H1 (cell line): ENCODE data around the gene KIFBP. TPM values are rescaled to one million over a fixed set of nuclear protein-coding genes. Genes with fewer than 3 reads are reported as not detected.

Experiments used
- CTCF ChIA-PET: fragments of 300-600 bp; sonication (Branson Sonifier 250); formaldehyde crosslinking; loops from one replicate; lab custom pipeline; 2021; ENCODE audit not compliant: partially characterized antibody; lab: Charles Lee
- POLR2A ChIA-PET: fragments of 300-600 bp; sonication (Branson Sonifier 250); formaldehyde crosslinking; loops from one replicate; lab custom pipeline; 2021; ENCODE audit warnings: inconsistent platforms; ENCODE audit not compliant: partially characterized antibody; lab: Charles Lee
- DNase-seq, 2 experiments: peaks; one replicate each; pipeline versions ENCODE4 v3.0.0 to v3.0.0-alpha.2; 2010 to 2022; ENCODE audit warnings: low spot score in 2 of 2, low read depth in 1 of 2, mixed read lengths in 1 of 2
- FAIRE-seq: peaks from 2 replicates; lab custom pipeline; 2011; peaks lifted over from hg19 to GRCh38; lab: Jason Lieb, UNC
- H2AFZ ChIP-seq: 2 replicates; pipeline ENCODE4 v1.8.1; 2012; ENCODE audit warnings: low read length, inconsistent platforms
- H2AK5ac ChIP-seq: 2 replicates; pipeline ENCODE4 v1.6.1; 2013; ENCODE audit warnings: low read depth, low read length
- H2BK120ac ChIP-seq: replicated peaks from 2 replicates; pipeline ENCODE3; 2013; ENCODE audit warnings: low read depth, low read length, inconsistent platforms
- H2BK12ac ChIP-seq: 2 replicates; pipeline ENCODE4 v1.6.1; 2013; ENCODE audit warnings: low read depth, low read length
- H2BK15ac ChIP-seq: 2 replicates; pipeline ENCODE4 v1.6.1; 2013; ENCODE audit warnings: low read length
- H2BK20ac ChIP-seq: 2 replicates; pipeline ENCODE4 v1.6.1; 2013; ENCODE audit warnings: low read length
- H2BK5ac ChIP-seq: 2 replicates; pipeline ENCODE4 v1.6.1; 2013; ENCODE audit warnings: low read depth, low read length
- H3K14ac ChIP-seq: 2 replicates; pipeline ENCODE4 v1.6.1; 2013; ENCODE audit warnings: inconsistent platforms; ENCODE audit not compliant: insufficient read length
- H3K18ac ChIP-seq: 2 replicates; pipeline ENCODE4 v1.6.1; 2013; ENCODE audit warnings: low read length; ENCODE audit errors: extremely low read depth
- H3K23ac ChIP-seq: 2 replicates; pipeline ENCODE4 v1.6.1; 2013; ENCODE audit warnings: inconsistent platforms; ENCODE audit not compliant: insufficient read length
- H3K23me2 ChIP-seq: 2 replicates; pipeline ENCODE4 v1.6.1; 2013; ENCODE audit warnings: low read depth, low read length
- H3K27ac ChIP-seq: 2 replicates; pipeline ENCODE4 v1.6.1; 2011; ENCODE audit warnings: low read depth, low read length, inconsistent platforms
- H3K27me3 ChIP-seq, 4 experiments: replicated peaks in 1 of 4; 1 replicate in 1 of 4; 2 replicates in 3 of 4; pipeline versions ENCODE4 v1.6.1 to v1.8.1; 2011 to 2013; ENCODE audit warnings: low read length in 3 of 4, mild to moderate bottlenecking in 3 of 4, inconsistent platforms in 2 of 4, mixed read lengths in 2 of 4, moderate library complexity in 1 of 4; ENCODE audit not compliant: control insufficient read depth in 3 of 4, insufficient read depth in 3 of 4; ENCODE audit errors: extremely low read depth in 1 of 4
- H3K36me3 ChIP-seq, 4 experiments: 2 replicates each; pipeline versions ENCODE4 v1.6.1 to v1.8.1; 2011 to 2013; ENCODE audit warnings: mild to moderate bottlenecking in 4 of 4, low read length in 3 of 4, moderate library complexity in 2 of 4, control low read depth in 1 of 4, inconsistent platforms in 1 of 4; ENCODE audit not compliant: insufficient read depth in 4 of 4, control insufficient read depth in 2 of 4
- H3K4ac ChIP-seq: replicated peaks from 2 replicates; pipeline ENCODE3; 2013; ENCODE audit warnings: low read length, low read depth, mixed read lengths, inconsistent platforms; ENCODE audit not compliant: insufficient read length
- H3K4me1 ChIP-seq, 4 experiments: replicated peaks in 1 of 4; 1 replicate in 1 of 4; 2 replicates in 3 of 4; pipeline versions ENCODE4 v1.6.1 to v1.8.1; 2011 to 2013; ENCODE audit warnings: low read length in 3 of 4, inconsistent platforms in 2 of 4, mixed read lengths in 1 of 4; ENCODE audit not compliant: insufficient read depth in 4 of 4, control insufficient read depth in 3 of 4
- H3K4me2 ChIP-seq, 2 experiments: 2 replicates each; pipeline versions ENCODE4 v1.6.1 to v1.8.1; 2011 to 2013; ENCODE audit warnings: low read depth in 2 of 2, low read length in 2 of 2, control low read depth in 1 of 2, inconsistent platforms in 1 of 2, mild to moderate bottlenecking in 1 of 2; ENCODE audit not compliant: insufficient read depth in 1 of 2
- H3K4me3 ChIP-seq, 4 experiments: fragments of 200-600, 300-600 bp in 1 of 4; sonication (generic), shearing (Covaris generic), sonication (Bioruptor Twin) in 1 of 4; 2 replicates each; pipeline versions ENCODE4 v1.5.1 to v1.8.1; 2011 to 2016; ENCODE audit warnings: low read length in 4 of 4, low read depth in 3 of 4, control low read depth in 2 of 4, inconsistent platforms in 2 of 4, mild to moderate bottlenecking in 2 of 4, mixed read lengths in 1 of 4, moderate library complexity in 1 of 4; ENCODE audit not compliant: insufficient read depth in 2 of 4; ENCODE audit errors: extremely low read depth in 1 of 4
- H3K56ac ChIP-seq: replicated peaks from 2 replicates; pipeline ENCODE3; 2013; ENCODE audit warnings: low read depth, mild to moderate bottlenecking, mixed read lengths, low read length, inconsistent platforms; ENCODE audit not compliant: insufficient read length
- H3K79me1 ChIP-seq: 2 replicates; pipeline ENCODE4 v1.6.1; 2013; ENCODE audit warnings: low read depth, low read length, control low read depth
- H3K79me2 ChIP-seq, 2 experiments: 2 replicates each; pipeline versions ENCODE4 v1.6.1 to v1.8.1; 2012 to 2013; ENCODE audit warnings: low read length in 2 of 2, mild to moderate bottlenecking in 2 of 2, inconsistent platforms in 1 of 2; ENCODE audit not compliant: insufficient read depth in 2 of 2, control insufficient read depth in 1 of 2
- H3K9ac ChIP-seq, 4 experiments: replicated peaks in 1 of 4; 1 replicate in 1 of 4; 2 replicates in 3 of 4; pipeline versions ENCODE4 v1.6.1 to v1.8.1; 2011 to 2013; ENCODE audit warnings: low read depth in 3 of 4, low read length in 3 of 4, control low read depth in 2 of 4, mild to moderate bottlenecking in 2 of 4, moderate library complexity in 2 of 4, inconsistent platforms in 1 of 4; ENCODE audit errors: extremely low read depth in 1 of 4
- H3K9me3 ChIP-seq, 2 experiments: 2 replicates each; pipeline versions ENCODE4 v1.6.1 to v1.8.1; 2012 to 2013; ENCODE audit warnings: mild to moderate bottlenecking in 2 of 2, moderate library complexity in 2 of 2, control low read depth in 1 of 2, inconsistent platforms in 1 of 2, low read depth in 1 of 2, low read length in 1 of 2, mixed read lengths in 1 of 2; ENCODE audit not compliant: insufficient read depth in 2 of 2
- H4K20me1 ChIP-seq, 2 experiments: replicated peaks in 1 of 2; 2 replicates each; pipeline versions ENCODE3 to v1.8.1; 2011 to 2013; ENCODE audit warnings: inconsistent platforms in 2 of 2, low read length in 2 of 2, mild to moderate bottlenecking in 1 of 2; ENCODE audit not compliant: insufficient read depth in 2 of 2, control insufficient read depth in 1 of 2
- H4K5ac ChIP-seq: 2 replicates; pipeline ENCODE4 v1.6.1; 2013; ENCODE audit warnings: low read length, low read depth, mixed read lengths, inconsistent platforms; ENCODE audit not compliant: insufficient read length
- H4K8ac ChIP-seq: 2 replicates; pipeline ENCODE4 v1.8.0; 2013; ENCODE audit warnings: mild to moderate bottlenecking, moderate library complexity, low read length, inconsistent platforms; ENCODE audit not compliant: insufficient read depth; ENCODE audit errors: extremely low read depth
- H4K91ac ChIP-seq: replicated peaks from 2 replicates; pipeline ENCODE3; 2013; ENCODE audit warnings: low read length, mixed read lengths, inconsistent platforms; ENCODE audit not compliant: insufficient read length
- ATF3 ChIP-seq: IDR thresholded peaks from 2 replicates; pipeline ENCODE4 v1.6.1; 2011; ENCODE audit warnings: low read depth, mild to moderate bottlenecking, low read length; ENCODE audit not compliant: insufficient read depth
- CBX8 ChIP-seq: fragments of 300-800, 300-1000 bp; sonication (generic); IDR thresholded peaks from 2 replicates; pipeline ENCODE4 v1.7.1; 2016; ENCODE audit warnings: low read depth, low read length, borderline replicate concordance
- CHD2 ChIP-seq: IDR thresholded peaks from 2 replicates; pipeline ENCODE4 v1.6.1; 2012; ENCODE audit warnings: low read length, improper control_type of control experiment
- EZH2 ChIP-seq: fragments of 200-600 bp; sonication (generic); IDR thresholded peaks from 2 replicates; pipeline ENCODE4 v1.7.1; 2012; ENCODE audit warnings: low read depth, mild to moderate bottlenecking, moderate library complexity, low read length, inconsistent platforms; ENCODE audit not compliant: severe bottlenecking
- HDAC2 ChIP-seq, 2 experiments: fragments of 300-600 bp in 1 of 2; sonication (generic) in 1 of 2; IDR thresholded peaks; 2 replicates each; pipeline ENCODE4 v1.6.1; 2011 to 2012; ENCODE audit warnings: low read depth in 2 of 2, low read length in 2 of 2, mild to moderate bottlenecking in 2 of 2, moderate library complexity in 2 of 2, borderline replicate concordance in 1 of 2, inconsistent platforms in 1 of 2
- KDM5A ChIP-seq: fragments of 200-600 bp; IDR thresholded peaks from 2 replicates; pipeline ENCODE4 v1.7.1; 2012; ENCODE audit warnings: mild to moderate bottlenecking, low read length, inconsistent platforms, mixed read lengths
- PHF8 ChIP-seq: fragments of 200-600 bp; sonication (generic); conservative IDR thresholded peaks from 2 replicates; pipeline ENCODE4 v1.7.1; 2012; ENCODE audit warnings: low read depth, mild to moderate bottlenecking, inconsistent platforms, low read length, moderate library complexity
- RBBP5 ChIP-seq: IDR thresholded peaks from 2 replicates; pipeline ENCODE4 v1.7.1; 2012; ENCODE audit warnings: low read depth, mild to moderate bottlenecking, inconsistent platforms, low read length, moderate library complexity, borderline replicate concordance
- RNF2 ChIP-seq: fragments of 200-900, 300-1000 bp; sonication (generic); IDR thresholded peaks from 2 replicates; pipeline ENCODE4 v1.7.1; 2016; ENCODE audit warnings: borderline replicate concordance, low read depth, mild to moderate bottlenecking, antibody characterized with exemption, low read length; ENCODE audit not compliant: poor library complexity, severe bottlenecking; ENCODE audit errors: missing control alignments
- SIN3A ChIP-seq, 2 experiments: IDR thresholded peaks in 1 of 2; conservative IDR thresholded peaks in 1 of 2; 2 replicates each; pipeline ENCODE4 v1.6.1; 2011 to 2012; ENCODE audit warnings: low read length in 2 of 2, improper control_type of control experiment in 1 of 2, low read depth in 1 of 2, mild to moderate bottlenecking in 1 of 2
- SRF ChIP-seq: IDR thresholded peaks from 2 replicates; pipeline ENCODE4 v1.6.1; 2011; ENCODE audit warnings: mild to moderate bottlenecking, low read depth, low read length, moderate library complexity
- TAF7 ChIP-seq: optimal IDR thresholded peaks from 2 replicates; pipeline ENCODE3; 2011; ENCODE audit warnings: low read depth, mild to moderate bottlenecking, inconsistent platforms, low read length, moderate library complexity, borderline replicate concordance
- WGBS, 2 experiments: shearing (Covaris generic) in 1 of 2; methylation state at CpG; one replicate each; pipeline versions ENCODE4 v1.1.6 to v1.1.7; 2013 to 2015; ENCODE audit warnings: low lambda C conversion rate in 2 of 2, mixed read lengths in 2 of 2, inconsistent platforms in 1 of 2, low coverage in 1 of 2, missing lambda C conversion rate in 1 of 2; ENCODE audit not compliant: insufficient replicate concordance in 2 of 2, insufficient coverage in 1 of 2, insufficient read length in 1 of 2; ENCODE audit errors: extremely low coverage in 1 of 2, missing lambda C conversion rate in 1 of 2; 5-methylcytosine and 5-hydroxymethylcytosine counted together
- polyA plus RNA-seq, 7 experiments: library from polyadenylated mRNA; depleted of rRNA in 3 of 7; stranded (reverse) in 5 of 7; unstranded in 2 of 7; fragments of >200 nt in 5 of 7; fragments of 200-250 nt in 2 of 7; gene quantifications; 1 replicate in 5 of 7; 2 replicates in 1 of 7; 4 replicates in 1 of 7; pipeline versions ENCODE4 v1.2.1 to v1.2.3, GENCODE V29; 2011 to 2013; ENCODE audit warnings: missing spikeins in 2 of 7, mixed read lengths in 2 of 7
- total RNA-seq: library from RNA; stranded (reverse); fragmentation: NEBNext Ultra II Directional; extraction: Animal tissue kit (Norgen Biotek cat#: 25700); gene quantifications from 2 replicates; pipeline ENCODE4 v1.2.1, GENCODE V29; 2021

KIFBP gene
- total and polyA plus RNA-seq, 2 of the 8 experiments (the other 6 are each of a cell fraction or from before 2014, with no cell fraction given), result 17.3 to 34.6 TPM

- Histone ChIP-seq H3K4me1 (no peaks in the 10 kb centered on the region), H3K4me2 (no peak overlapping the region), H3K4me3 (no peak overlapping the region), H3K23ac (no peak overlapping the region), H4K91ac (no peak overlapping the region), H3K79me1 (no peaks in the 10 kb centered on the region), H2BK120ac (no peak overlapping the region), H2AK5ac (no peak overlapping the region), H3K36me3 (peaks cover 0 to 23% (median 9%) of the 10 kb centered on the region in 4 experiments; a peak in 4 of 8 replicates), H4K5ac (no peak overlapping the region), H3K9me3 (no peaks in the 10 kb centered on the region; a peak in 1 of 4 replicates), H3K9ac (no peak overlapping the region), H3K27ac (no peak overlapping the region), H3K56ac (no peak overlapping the region), H3K4ac (no peak overlapping the region), H3K27me3 (no peaks in the 10 kb centered on the region), H2BK5ac (no peak overlapping the region), H2AFZ (no peak overlapping the region), H2BK12ac (no peak overlapping the region), H4K8ac (no peak overlapping the region), H3K79me2 (no peaks in the 10 kb centered on the region), H2BK15ac (no peak overlapping the region), H4K20me1 (peaks cover 0 to 3% of the 10 kb centered on the region in 2 experiments), H2BK20ac (no peak overlapping the region), H3K23me2 (no peaks in the 10 kb centered on the region; the same call in 1 of the 2 replicates), H3K18ac (no peak overlapping the region), H3K14ac (no peak overlapping the region)
- POLR2A ChIA-PET, result interaction anchor here (1.2 kb wide), 1 partner anchor 18 kb away, joined by 4 read pairs; no protein-coding TSS in a partner anchor
- 78% methylated on average over 3 of the region's 3 CpGs; no CpG with 5 or more reads in 1 of the 2 experiments for WGBS, 2 experiments
- no peak for FAIRE-seq
- peak in 1 of 2 experiments; percentile 39 for DNase-seq
- CTCF ChIA-PET, result interaction anchor here (1.3 to 1.6 kb wide), 3 partner anchors 29 to 1884 kb away, joined by 3 to 4 read pairs (median 4); no protein-coding TSS in a partner anchor
- TF ChIP-seq EZH2 (no peak), KDM5A (no peak), HDAC2 (IDR thresholded peaks at IDR 0.05; ENCODE audit: borderline replicate concordance in 1 of 2, low read depth in 2 of 2, low read length in 2 of 2) (no peak), PHF8 (no peak), RNF2 (no peak), SRF (no peak), RBBP5 (no peak), TAF7 (no peak), CBX8 (no peak), CHD2 (no peak), ATF3 (no peak), SIN3A (conservative IDR thresholded peaks at IDR 0.05 in 1 of 2, IDR thresholded peaks at IDR 0.05 in 1 of 2; ENCODE audit: low read depth in 1 of 2, low read length in 2 of 2) (no peak)
Measured at GRCh38 chr10:69018613-69019012, 30.0 kb downstream of the KIFBP start.
